Gastrocnemius medialis (tissue), 4 donors: ENCODE data around the gene ADAM11.

Source experiments
- CTCF ChIP-seq, 5 experiments: fragments of 450-650 bp in 3 of 5; fragments of 200-600 bp in 2 of 5; sonication (generic) in 2 of 5; IDR thresholded peaks in 4 of 5; conservative IDR thresholded peaks in 1 of 5; 1 replicate in 4 of 5; 2 replicates in 1 of 5; pipeline ENCODE4 v1.5.1; 2016 to 2019; ENCODE audit warnings: antibody characterized with exemption in 5 of 5, mild to moderate bottlenecking in 3 of 5, moderate library complexity in 3 of 5
- POLR2A ChIP-seq, 2 donors: fragments of 450-650 bp; IDR thresholded peaks; one replicate each; pipeline ENCODE4 v1.6.1; 2017; ENCODE audit warnings: antibody characterized with exemption in 2 of 2, mild to moderate bottlenecking in 2 of 2, moderate library complexity in 2 of 2

GRCh38 chr17:44772308-44773045 lies 13.7 kb downstream of the ADAM11 start:
- no peak for TF ChIP-seq CTCF (IDR thresholded peaks at IDR 0.05 in 4 of 5, conservative IDR thresholded peaks at IDR 0.05 in 1 of 5)
- TF ChIP-seq POLR2A (IDR thresholded peaks at IDR 0.05), result no peak
